Right lobe of liver (tissue), 6 donors: ENCODE measurements around the gene ZSCAN10. TPM values are rescaled to one million over a fixed set of nuclear protein-coding genes. Genes with fewer than 3 reads are reported as not detected.

Source experiments
- ATAC-seq, 4 donors: fragments of 200-7000 bp; cut with Tn5 transposase; one replicate each; pipeline ENCODE4 v1.9.1; 2020; ENCODE audit warnings: mild to moderate bottlenecking in 4 of 4, moderate library complexity in 4 of 4
- DNase-seq, 3 donors: peaks; one replicate each; pipeline ENCODE4 v3.0.0-alpha.2; 2020
- H3K27ac ChIP-seq, 3 donors: fragments of 200-600 bp; one replicate each; pipeline ENCODE4 v1.8.0; 2022
- H3K27me3 ChIP-seq, 2 donors: fragments of 200-600 bp; one replicate each; pipeline ENCODE4 v1.8.0; 2022
- H3K36me3 ChIP-seq, 4 donors: fragments of 200-600 bp; sonication (generic) in 1 of 4; one replicate each; pipeline versions ENCODE4 v1.5.1 to v1.8.0; 2017 to 2022; ENCODE audit warnings: control low read depth in 1 of 4
- H3K4me1 ChIP-seq, 4 donors: fragments of 200-600 bp; sonication (generic) in 1 of 4; one replicate each; pipeline versions ENCODE4 v1.5.1 to v1.8.0; 2017 to 2022; ENCODE audit warnings: control low read depth in 1 of 4
- H3K4me3 ChIP-seq, 3 donors: fragments of 200-600 bp; one replicate each; pipeline ENCODE4 v1.8.0; 2022
- H3K9me3 ChIP-seq, 4 donors: fragments of 200-600 bp; sonication (generic) in 1 of 4; one replicate each; pipeline versions ENCODE4 v1.5.1 to v1.8.0; 2017 to 2022; ENCODE audit warnings: control low read depth in 1 of 4
- POLR2A ChIP-seq: fragments of 450-650 bp; IDR thresholded peaks from one replicate; pipeline ENCODE4 v1.6.1; 2017; ENCODE audit warnings: antibody characterized with exemption, mild to moderate bottlenecking
- WGBS: methylation state at CpG from one replicate; pipeline ENCODE4 v1.1.6; 2018; ENCODE audit warnings: low coverage, low lambda C conversion rate; ENCODE audit not compliant: insufficient coverage; ENCODE audit errors: missing lambda C conversion rate; 5-methylcytosine and 5-hydroxymethylcytosine counted together
- intact Hi-C, 2 donors: fragments of 100-400 bp; cut with DNase I; formaldehyde crosslinking; loops; one replicate each; pipeline versions ENCODE4 v1.11.2 to v1.14.1; 2022
- total RNA-seq, 6 experiments: library from RNA; depleted of rRNA in 2 of 6; stranded (reverse); fragments of >200 nt in 2 of 6; fragmentation: NEBNext Ultra II Directional in 3 of 6; extraction: Animal tissue kit (Norgen Biotek cat#: 25700) in 3 of 6; gene quantifications; one replicate each; pipeline versions ENCODE4 v1.1.0 to v1.2.4, GENCODE V29; 2016 to 2023
- TF ChIP-seq, protein P1 (sequence below), 4 donors: fragments of 200-600 bp in 3 of 4; fragments of 450-650 bp in 1 of 4; IDR thresholded peaks; one replicate each; pipeline versions ENCODE4 v1.5.1 to v1.8.0; 2016 to 2022; ENCODE audit warnings: antibody characterized with exemption in 4 of 4, mild to moderate bottlenecking in 2 of 4
- donor health status: DM: no; HTN: yes; CAD: no.
- donor health status: DM: no; HTN: no; CAD: no.
- donor health status: DM: no; HTN: no; CAD: no.
- donor health status: DM: no; HTN: yes; CAD: no.
- donor health status: DM: no; HTN: yes; CAD: no.

The ZSCAN10 gene
- total RNA-seq, 6 experiments from 2014 or later = not detected

DNA sequence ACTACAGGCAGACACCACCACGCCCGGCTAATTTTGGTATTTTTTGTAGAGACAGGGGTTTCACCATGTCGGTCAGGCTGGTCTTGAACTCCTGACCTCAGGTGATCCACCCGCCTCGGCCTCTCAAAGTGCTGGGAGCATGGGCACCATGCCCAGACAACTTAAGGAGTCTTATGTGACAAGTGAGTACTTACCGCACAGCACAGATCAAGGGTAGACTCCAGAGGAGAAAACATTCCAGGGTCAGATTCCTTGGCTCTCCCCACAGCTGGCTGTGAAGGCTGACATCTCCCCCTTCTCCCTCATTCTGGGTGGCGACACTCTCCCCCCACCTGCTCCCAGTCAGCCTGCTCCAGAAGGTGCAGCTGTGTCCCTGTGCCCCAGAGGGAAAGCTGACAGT is 10.6 kb downstream of the ZSCAN10 start:
- intact Hi-C loops = no loop called here
- no peak overlapping the region for H3K4me3 ChIP-seq
- H3K4me1 ChIP-seq = no peaks in the 10 kb centered on the region
- DNase-seq (no peak), ATAC-seq (no peak)
- no peaks in the 10 kb centered on the region for H3K36me3 ChIP-seq
- no peaks in the 10 kb centered on the region for H3K9me3 ChIP-seq
- H3K27ac ChIP-seq = no peak overlapping the region
- TF ChIP-seq, protein P1, sequence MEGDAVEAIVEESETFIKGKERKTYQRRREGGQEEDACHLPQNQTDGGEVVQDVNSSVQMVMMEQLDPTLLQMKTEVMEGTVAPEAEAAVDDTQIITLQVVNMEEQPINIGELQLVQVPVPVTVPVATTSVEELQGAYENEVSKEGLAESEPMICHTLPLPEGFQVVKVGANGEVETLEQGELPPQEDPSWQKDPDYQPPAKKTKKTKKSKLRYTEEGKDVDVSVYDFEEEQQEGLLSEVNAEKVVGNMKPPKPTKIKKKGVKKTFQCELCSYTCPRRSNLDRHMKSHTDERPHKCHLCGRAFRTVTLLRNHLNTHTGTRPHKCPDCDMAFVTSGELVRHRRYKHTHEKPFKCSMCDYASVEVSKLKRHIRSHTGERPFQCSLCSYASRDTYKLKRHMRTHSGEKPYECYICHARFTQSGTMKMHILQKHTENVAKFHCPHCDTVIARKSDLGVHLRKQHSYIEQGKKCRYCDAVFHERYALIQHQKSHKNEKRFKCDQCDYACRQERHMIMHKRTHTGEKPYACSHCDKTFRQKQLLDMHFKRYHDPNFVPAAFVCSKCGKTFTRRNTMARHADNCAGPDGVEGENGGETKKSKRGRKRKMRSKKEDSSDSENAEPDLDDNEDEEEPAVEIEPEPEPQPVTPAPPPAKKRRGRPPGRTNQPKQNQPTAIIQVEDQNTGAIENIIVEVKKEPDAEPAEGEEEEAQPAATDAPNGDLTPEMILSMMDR (IDR thresholded peaks at IDR 0.05) = no peak
- no peak for TF ChIP-seq POLR2A
- WGBS = 78% methylated on average over 4 of the region's 7 CpGs
- no peaks in the 10 kb centered on the region for H3K27me3 ChIP-seq

DNA sequence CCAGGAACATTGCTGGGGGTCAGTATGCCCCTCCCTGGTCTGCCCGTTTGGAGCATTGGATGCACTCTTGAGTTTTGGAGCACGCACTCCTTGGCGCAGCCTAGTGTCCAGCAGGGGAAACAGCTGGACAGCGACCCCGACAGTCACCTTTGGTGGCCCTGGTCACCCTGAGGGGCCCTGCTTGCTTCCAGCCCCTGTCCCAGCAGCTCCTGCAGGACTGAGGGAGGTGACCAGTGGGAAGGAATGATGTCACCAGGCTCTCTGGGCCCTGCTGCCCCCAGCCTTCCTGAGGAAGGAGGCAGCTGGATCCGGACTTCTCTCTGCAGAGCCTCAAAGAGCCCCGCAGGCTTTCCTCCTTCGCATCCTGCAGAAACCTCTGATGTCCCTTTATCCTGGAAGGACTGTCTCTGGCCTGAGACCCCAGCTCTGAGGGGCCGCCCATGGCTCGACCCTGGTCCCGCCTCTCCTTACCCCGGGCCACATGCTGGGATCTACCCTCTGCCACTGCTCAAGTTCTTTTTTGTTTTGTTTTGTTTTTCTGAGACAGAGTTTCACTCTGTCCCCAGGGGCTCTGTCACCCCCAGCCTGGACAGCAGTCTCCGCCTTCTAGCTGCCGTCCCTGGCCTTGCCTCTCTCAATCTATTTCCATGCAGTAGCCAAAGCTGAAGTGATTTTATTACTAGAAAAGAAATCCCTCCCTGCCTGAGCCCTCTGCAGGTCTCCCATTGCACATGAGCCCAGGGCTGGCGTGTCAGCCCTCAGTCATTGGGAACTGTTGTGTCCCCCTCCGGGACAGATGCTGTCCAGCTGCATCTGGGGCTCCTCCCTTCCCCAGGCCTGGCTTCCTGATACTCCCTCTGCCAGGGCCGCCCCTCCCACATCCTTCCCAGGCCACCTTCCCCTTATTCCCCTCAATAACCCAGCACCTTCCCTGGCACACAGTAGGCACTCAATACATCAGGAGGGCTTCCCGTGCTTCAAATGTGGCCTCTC is 11.6 kb downstream of the ZSCAN10 start:
- Histone ChIP-seq H3K36me3 (no peaks in the 10 kb centered on the region), H3K9me3 (no peaks in the 10 kb centered on the region), H3K27ac (peak overlapping the region in 2 of 3 donors; percentile 43 to 65), H3K27me3 (no peaks in the 10 kb centered on the region), H3K4me1 (no peaks in the 10 kb centered on the region), H3K4me3 (peak overlapping the region in 2 of 3 donors; percentile 12 to 34)
- 44% methylated on average over 7 of the region's 18 CpGs for WGBS
- ATAC-seq (peak; percentile 82 to 87 (median 85)), DNase-seq (peak in 2 of 3 donors; percentile 68 to 70)
- intact Hi-C loops = no loop called here
- TF ChIP-seq, protein P1 (IDR thresholded peaks at IDR 0.05) = peak; percentile 13 to 40 (median 24)
- no peak for TF ChIP-seq POLR2A

DNA sequence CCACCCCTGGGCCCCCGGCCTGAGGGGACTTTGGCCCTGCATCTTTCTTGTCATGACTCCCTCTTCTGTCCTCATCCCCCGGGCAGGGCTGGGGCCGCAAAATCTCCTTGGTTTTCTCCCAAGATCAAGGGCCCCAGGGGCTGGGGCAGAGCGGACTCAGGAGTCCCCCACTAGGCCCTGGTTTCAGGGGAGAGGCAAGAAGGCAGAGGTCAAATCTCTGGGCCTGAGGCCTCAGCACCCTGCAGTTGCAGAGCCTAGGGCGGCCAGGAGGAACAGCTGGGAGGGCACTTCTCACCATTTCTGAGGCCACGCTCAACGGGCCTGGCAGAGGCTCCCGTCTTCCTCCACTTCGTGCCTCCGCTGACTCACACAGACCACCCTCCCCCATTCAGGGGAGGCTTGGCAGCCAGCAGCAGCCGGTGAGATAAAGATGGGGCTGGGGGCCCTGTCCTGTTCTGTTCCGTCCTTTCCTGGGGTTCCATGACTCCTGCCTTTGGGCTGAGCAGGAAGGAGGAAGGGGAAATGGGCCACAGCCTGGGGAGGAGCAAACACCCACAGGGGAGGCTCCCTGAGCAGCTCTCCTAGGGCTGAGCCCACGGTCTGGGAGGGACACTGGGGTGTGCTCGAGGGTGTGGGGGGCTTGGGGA is 12.4 kb downstream of the ZSCAN10 start:
- ATAC-seq = peak; percentile 59 to 77 (median 71)
- Histone ChIP-seq H3K27me3 (no peaks in the 10 kb centered on the region), H3K27ac (peak overlapping the region in 2 of 3 donors; percentile 43 to 65), H3K4me3 (peak overlapping the region in 2 of 3 donors; percentile 12 to 34), H3K36me3 (no peaks in the 10 kb centered on the region), H3K4me1 (no peaks in the 10 kb centered on the region), H3K9me3 (no peaks in the 10 kb centered on the region)
- TF ChIP-seq, protein P1 (IDR thresholded peaks at IDR 0.05) = no peak
- no peak for TF ChIP-seq POLR2A
- intact Hi-C loops = no loop called here
- 93% methylated on average over 3 of the region's 14 CpGs for WGBS
- DNase-seq = no peak

DNA sequence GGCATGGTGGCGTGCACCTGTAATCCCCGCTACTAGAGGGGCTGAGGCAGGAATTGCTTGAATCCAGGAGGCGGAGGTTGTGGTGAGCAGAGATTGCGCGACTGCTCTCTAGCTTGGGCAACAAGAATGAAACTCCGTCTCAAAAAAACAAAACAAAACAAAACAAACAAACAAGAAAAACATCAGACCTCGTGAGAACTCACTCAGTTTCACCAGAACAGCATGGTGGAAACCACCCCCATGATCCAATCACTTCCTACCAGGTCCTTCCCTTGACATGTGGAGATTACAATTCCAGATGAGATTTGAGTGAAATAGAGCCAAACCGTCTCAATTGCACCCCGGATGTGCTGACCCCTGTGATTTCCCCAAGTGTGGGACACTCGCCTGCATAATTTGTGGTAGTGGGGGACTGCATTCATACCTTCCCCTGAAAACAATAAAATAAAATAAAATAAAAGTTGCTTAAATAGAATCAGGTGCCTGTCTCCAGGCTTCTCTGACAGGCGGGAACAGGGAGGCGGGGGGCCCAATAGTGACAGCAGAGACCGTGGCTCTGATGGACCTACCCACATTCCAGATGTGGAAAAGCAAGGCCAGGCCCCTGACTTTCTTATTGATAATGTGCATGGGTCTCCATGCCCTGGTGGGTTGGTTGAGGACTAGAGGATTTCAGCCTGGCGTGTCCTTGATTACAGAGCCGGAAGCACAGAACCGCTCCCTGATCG is 13.1 kb downstream of the ZSCAN10 start:
- Histone ChIP-seq H3K9me3 (no peaks in the 10 kb centered on the region), H3K4me1 (no peaks in the 10 kb centered on the region), H3K27ac (peak overlapping the region in 2 of 3 donors; percentile 43 to 65), H3K36me3 (no peaks in the 10 kb centered on the region), H3K4me3 (peak overlapping the region in 2 of 3 donors; percentile 12 to 34), H3K27me3 (no peaks in the 10 kb centered on the region)
- WGBS = 63% methylated on average over 8 of the region's 17 CpGs
- intact Hi-C loops = no loop called here
- TF ChIP-seq, protein P1 (IDR thresholded peaks at IDR 0.05) = no peak
- TF ChIP-seq POLR2A = no peak
- ATAC-seq (no peak), DNase-seq (no peak)
